HEK293 (cell line): ENCODE measurements around the gene HOXD9.
A peak's percentile ranks its signal among the peaks of the same experiment; 100 is the strongest.

Experiments used
- CTCF ChIA-PET: fragments of 350-600 bp; formaldehyde crosslinking; extraction: SDS; loops from one replicate; lab custom pipeline; 2021; ENCODE audit warnings: antibody characterized with exemption; lab: Yijun Ruan, JAX
- POLR2A ChIA-PET: fragments of 300-600 bp; formaldehyde crosslinking; extraction: SDS; loops from one replicate; lab custom pipeline; 2020; ENCODE audit warnings: antibody characterized with exemption, inconsistent platforms; lab: Yijun Ruan, JAX
- H3K27ac ChIP-seq: fragments of 200-500 bp; sonication (Bioruptor generic); 2 replicates; pipeline ENCODE4 v1.5.1; 2014; ENCODE audit warnings: low read depth, low read length, control low read depth, inconsistent platforms; ENCODE audit errors: extremely low read depth
- H3K36me3 ChIP-seq, 2 experiments: fragments of 200-500 bp in 1 of 2; sonication (Bioruptor generic) in 1 of 2; 1 replicate in 1 of 2; 2 replicates in 1 of 2; pipeline ENCODE4 v1.5.1; 2014 to 2017; ENCODE audit warnings: inconsistent platforms in 2 of 2, low read length in 2 of 2; ENCODE audit not compliant: control insufficient read depth in 2 of 2, insufficient read depth in 1 of 2
- H3K4me1 ChIP-seq: fragments of 200-500 bp; sonication (Bioruptor generic); 2 replicates; pipeline ENCODE4 v1.5.1; 2014; ENCODE audit warnings: mild to moderate bottlenecking, low read length, inconsistent platforms; ENCODE audit not compliant: control insufficient read depth, insufficient read depth
- H3K4me3 ChIP-seq: 2 replicates; pipeline ENCODE4 v1.5.1; 2011; ENCODE audit warnings: low read depth, mild to moderate bottlenecking, control low read depth, low read length, moderate library complexity
- H3K9me3 ChIP-seq: fragments of 200-500 bp; sonication (Bioruptor generic); 2 replicates; pipeline ENCODE4 v1.5.1; 2014; ENCODE audit warnings: low read depth, low read length, inconsistent platforms; ENCODE audit not compliant: control insufficient read depth, insufficient read depth
- HOXD13 ChIP-seq: sonication (generic); formaldehyde crosslinking; IDR thresholded peaks from 2 replicates; pipeline ENCODE4 v1.8.0; 2022; ENCODE audit warnings: missing genetic modification reagents, borderline replicate concordance
- KLF1 ChIP-seq: fragments of 450-650 bp; formaldehyde crosslinking; IDR thresholded peaks from 2 replicates; pipeline ENCODE4 v1.5.1; 2016; ENCODE audit warnings: missing biosample characterization, missing genetic modification characterization
- MZF1 ChIP-seq: fragments of 450-650 bp; formaldehyde crosslinking; IDR thresholded peaks from 2 replicates; pipeline ENCODE4 v1.5.1; 2017; ENCODE audit warnings: missing biosample characterization, missing genetic modification characterization, borderline replicate concordance
- OVOL3 ChIP-seq: fragments of 450-650 bp; formaldehyde crosslinking; IDR thresholded peaks from 2 replicates; pipeline ENCODE4 v1.5.1; 2016; ENCODE audit warnings: missing biosample characterization, missing genetic modification characterization
- PRDM10 ChIP-seq: fragments of 450-650 bp; formaldehyde crosslinking; IDR thresholded peaks from 2 replicates; pipeline ENCODE4 v1.5.1; 2016; ENCODE audit warnings: missing biosample characterization, missing genetic modification characterization
- PRDM4 ChIP-seq: fragments of 450-650 bp; formaldehyde crosslinking; IDR thresholded peaks from 2 replicates; pipeline ENCODE4 v1.5.1; 2017; ENCODE audit warnings: missing biosample characterization, missing genetic modification characterization
- ZBTB8A ChIP-seq: fragments of 450-650 bp; formaldehyde crosslinking; IDR thresholded peaks from 2 replicates; pipeline ENCODE4 v1.5.1; 2016; ENCODE audit warnings: missing biosample characterization, missing genetic modification characterization
- ZNF10 ChIP-seq: fragments of 450-650 bp; formaldehyde crosslinking; IDR thresholded peaks from 2 replicates; pipeline ENCODE4 v1.5.1; 2017; ENCODE audit warnings: missing biosample characterization, missing genetic modification characterization
- ZNF133 ChIP-seq: fragments of 450-650 bp; formaldehyde crosslinking; IDR thresholded peaks from 2 replicates; pipeline ENCODE4 v1.5.1; 2016; ENCODE audit warnings: missing biosample characterization, missing genetic modification characterization
- ZNF221 ChIP-seq: fragments of 450-650 bp; formaldehyde crosslinking; IDR thresholded peaks from 2 replicates; pipeline ENCODE4 v1.5.1; 2017; ENCODE audit warnings: missing biosample characterization, missing genetic modification characterization, borderline replicate concordance
- ZNF404 ChIP-seq: fragments of 450-650 bp; formaldehyde crosslinking; IDR thresholded peaks from 2 replicates; pipeline ENCODE4 v1.5.1; 2017; ENCODE audit warnings: missing biosample characterization, missing genetic modification characterization
- ZNF488 ChIP-seq: fragments of 450-650 bp; formaldehyde crosslinking; IDR thresholded peaks from 2 replicates; pipeline ENCODE4 v1.5.1; 2016; ENCODE audit warnings: missing biosample characterization, missing genetic modification characterization
- ZNF561 ChIP-seq: fragments of 450-650 bp; IDR thresholded peaks from 2 replicates; pipeline ENCODE4 v1.5.1; 2018; ENCODE audit warnings: missing biosample characterization, missing genetic modification characterization, borderline replicate concordance
- ZNF621 ChIP-seq: fragments of 450-650 bp; formaldehyde crosslinking; IDR thresholded peaks from 2 replicates; pipeline ENCODE4 v1.5.1; 2017; ENCODE audit warnings: missing biosample characterization, missing genetic modification characterization
- ZNF664 ChIP-seq: fragments of 450-650 bp; formaldehyde crosslinking; IDR thresholded peaks from 2 replicates; pipeline ENCODE4 v1.5.1; 2016; ENCODE audit warnings: missing biosample characterization, missing genetic modification characterization
- TF ChIP-seq, protein P1 (sequence below): fragments of 450-650 bp; formaldehyde crosslinking; conservative IDR thresholded peaks from 2 replicates; pipeline ENCODE4 v1.5.1; 2016; ENCODE audit warnings: low read depth, missing biosample characterization, missing genetic modification characterization
- TF ChIP-seq, protein P2 (sequence below): fragments of 450-650 bp; formaldehyde crosslinking; IDR thresholded peaks from 2 replicates; pipeline ENCODE4 v1.5.1; 2016; ENCODE audit warnings: missing biosample characterization, missing genetic modification characterization

HOXD9 gene

DNA sequence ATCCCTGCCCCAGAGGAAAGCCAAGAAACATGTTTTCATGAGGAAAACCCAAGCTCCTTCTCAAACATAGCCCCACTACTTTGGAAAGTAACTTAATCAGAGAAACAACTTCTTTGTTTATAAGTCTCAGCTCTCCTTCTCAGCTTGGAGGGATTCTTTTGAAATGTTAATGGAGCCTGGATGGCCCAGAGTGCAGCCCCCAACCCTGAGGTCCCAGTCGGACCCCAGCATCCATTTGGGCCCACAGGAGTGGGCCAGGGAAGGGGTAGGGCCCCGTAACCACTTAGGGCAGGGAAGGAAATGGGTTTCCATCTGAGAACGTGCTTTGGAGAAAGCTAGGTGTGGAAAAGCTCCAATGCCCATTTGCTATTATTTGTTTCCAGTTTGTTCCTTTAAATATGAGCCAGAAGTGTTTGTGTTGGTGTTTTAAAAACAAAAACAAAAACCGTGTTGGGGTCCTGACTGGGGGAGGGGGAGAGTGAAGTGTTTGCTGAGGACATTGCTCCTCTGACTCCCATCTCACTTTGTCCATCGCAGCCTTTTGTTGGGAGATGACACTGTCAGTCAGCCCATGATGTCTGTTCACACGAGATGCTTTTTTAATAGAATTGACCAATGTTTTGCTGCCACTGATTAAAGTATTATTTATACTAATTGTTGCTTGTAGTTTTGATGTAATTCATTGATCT lies 33.0 kb downstream of the HOXD9 start (continued):
- TF ChIP-seq PRDM10: no peak
- no peak for TF ChIP-seq ZNF664 (tag by site-specific recombination)
- TF ChIP-seq ZNF133: no peak
- TF ChIP-seq ZNF10 (tag by site-specific recombination): no peak
- no peak for TF ChIP-seq ZNF221 (tag by site-specific recombination)
- no peak for TF ChIP-seq MZF1 (tag by site-specific recombination)
- TF ChIP-seq ZNF561 (tag by site-specific recombination): no peak
- no peak for TF ChIP-seq PRDM4
- TF ChIP-seq, protein P1, sequence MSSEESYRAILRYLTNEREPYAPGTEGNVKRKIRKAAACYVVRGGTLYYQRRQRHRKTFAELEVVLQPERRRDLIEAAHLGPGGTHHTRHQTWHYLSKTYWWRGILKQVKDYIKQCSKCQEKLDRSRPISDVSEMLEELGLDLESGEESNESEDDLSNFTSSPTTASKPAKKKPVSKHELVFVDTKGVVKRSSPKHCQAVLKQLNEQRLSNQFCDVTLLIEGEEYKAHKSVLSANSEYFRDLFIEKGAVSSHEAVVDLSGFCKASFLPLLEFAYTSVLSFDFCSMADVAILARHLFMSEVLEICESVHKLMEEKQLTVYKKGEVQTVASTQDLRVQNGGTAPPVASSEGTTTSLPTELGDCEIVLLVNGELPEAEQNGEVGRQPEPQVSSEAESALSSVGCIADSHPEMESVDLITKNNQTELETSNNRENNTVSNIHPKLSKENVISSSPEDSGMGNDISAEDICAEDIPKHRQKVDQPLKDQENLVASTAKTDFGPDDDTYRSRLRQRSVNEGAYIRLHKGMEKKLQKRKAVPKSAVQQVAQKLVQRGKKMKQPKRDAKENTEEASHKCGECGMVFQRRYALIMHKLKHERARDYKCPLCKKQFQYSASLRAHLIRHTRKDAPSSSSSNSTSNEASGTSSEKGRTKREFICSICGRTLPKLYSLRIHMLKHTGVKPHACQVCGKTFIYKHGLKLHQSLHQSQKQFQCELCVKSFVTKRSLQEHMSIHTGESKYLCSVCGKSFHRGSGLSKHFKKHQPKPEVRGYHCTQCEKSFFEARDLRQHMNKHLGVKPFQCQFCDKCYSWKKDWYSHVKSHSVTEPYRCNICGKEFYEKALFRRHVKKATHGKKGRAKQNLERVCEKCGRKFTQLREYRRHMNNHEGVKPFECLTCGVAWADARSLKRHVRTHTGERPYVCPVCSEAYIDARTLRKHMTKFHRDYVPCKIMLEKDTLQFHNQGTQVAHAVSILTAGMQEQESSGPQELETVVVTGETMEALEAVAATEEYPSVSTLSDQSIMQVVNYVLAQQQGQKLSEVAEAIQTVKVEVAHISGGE (tag by site-specific recombination): no peak
- TF ChIP-seq ZNF621: no peak

- POLR2A ChIA-PET: interaction anchor here (1.0 to 1.3 kb wide), 2 partner anchors 16 to 498 kb away, joined by 3 read pairs; no protein-coding TSS in a partner anchor
- H3K36me3 ChIP-seq: peaks cover 0 to 34% of the 10 kb centered on the region in 2 experiments; a peak in 1 of 3 replicates
- CTCF ChIA-PET: interaction anchor here (1.2 kb wide), 1 partner anchor 1467 kb away, joined by 4 read pairs; no protein-coding TSS in a partner anchor
- TF ChIP-seq ZBTB8A (no peak), ZNF404 (tag by site-specific recombination) (no peak), KLF1 (peak; percentile 53), HOXD13 (CRISPR knock-in tag) (no peak), ZNF488 (tag by site-specific recombination) (no peak), OVOL3 (tag by site-specific recombination) (no peak)
- TF ChIP-seq, protein P2, sequence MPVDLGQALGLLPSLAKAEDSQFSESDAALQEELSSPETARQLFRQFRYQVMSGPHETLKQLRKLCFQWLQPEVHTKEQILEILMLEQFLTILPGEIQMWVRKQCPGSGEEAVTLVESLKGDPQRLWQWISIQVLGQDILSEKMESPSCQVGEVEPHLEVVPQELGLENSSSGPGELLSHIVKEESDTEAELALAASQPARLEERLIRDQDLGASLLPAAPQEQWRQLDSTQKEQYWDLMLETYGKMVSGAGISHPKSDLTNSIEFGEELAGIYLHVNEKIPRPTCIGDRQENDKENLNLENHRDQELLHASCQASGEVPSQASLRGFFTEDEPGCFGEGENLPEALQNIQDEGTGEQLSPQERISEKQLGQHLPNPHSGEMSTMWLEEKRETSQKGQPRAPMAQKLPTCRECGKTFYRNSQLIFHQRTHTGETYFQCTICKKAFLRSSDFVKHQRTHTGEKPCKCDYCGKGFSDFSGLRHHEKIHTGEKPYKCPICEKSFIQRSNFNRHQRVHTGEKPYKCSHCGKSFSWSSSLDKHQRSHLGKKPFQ: no peak
- TF ChIP-seq, all 188 proteins: peak for 1
- H3K27ac ChIP-seq: peak overlapping the region; percentile 98
- H3K9me3 ChIP-seq: no peaks in the 10 kb centered on the region
- H3K4me1 ChIP-seq: peaks cover 17% of the 10 kb centered on the region
- peak overlapping the region; percentile 48; the same call in 1 of the 2 replicates for H3K4me3 ChIP-seq
Observed at GRCh38 chr2:176156301-176156806, 33.8 kb downstream of the HOXD9 start.
